CMK (cell line): ENCODE measurements around the gene TMEM130.

Experiments
- DNase-seq: peaks from one replicate; pipeline ENCODE4 v3.0.0-alpha.2; 2010; ENCODE audit warnings: low read depth

Gene TMEM130

GRCh38 chr7:98841179-98841997 is 28.4 kb downstream of the TMEM130 start:
- peak; percentile 45 for DNase-seq

- DNase-seq = no peak
Observed at GRCh38 chr7:98840722-98841121, 29.1 kb downstream of the TMEM130 start.

DNA sequence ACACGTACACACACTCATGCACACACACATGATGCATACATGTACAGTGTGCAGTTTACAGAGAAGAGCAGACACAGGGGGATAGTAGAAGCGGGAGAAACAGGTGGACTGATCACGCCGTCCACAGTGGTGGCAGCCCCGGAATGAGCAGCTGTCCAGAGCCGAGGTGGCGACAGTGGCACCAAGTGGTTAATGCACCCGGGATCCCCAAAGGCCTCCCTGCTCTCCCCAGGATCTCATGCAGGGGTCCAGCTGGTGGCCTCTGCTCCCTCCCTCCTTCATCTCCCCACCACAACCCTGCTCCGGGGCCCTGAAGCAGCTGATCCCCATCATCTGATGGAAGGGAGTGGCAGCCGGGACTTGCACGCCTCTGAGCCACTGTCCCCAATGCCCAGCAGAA is 29.7 kb downstream of the TMEM130 start:
- no peak for DNase-seq

DNA sequence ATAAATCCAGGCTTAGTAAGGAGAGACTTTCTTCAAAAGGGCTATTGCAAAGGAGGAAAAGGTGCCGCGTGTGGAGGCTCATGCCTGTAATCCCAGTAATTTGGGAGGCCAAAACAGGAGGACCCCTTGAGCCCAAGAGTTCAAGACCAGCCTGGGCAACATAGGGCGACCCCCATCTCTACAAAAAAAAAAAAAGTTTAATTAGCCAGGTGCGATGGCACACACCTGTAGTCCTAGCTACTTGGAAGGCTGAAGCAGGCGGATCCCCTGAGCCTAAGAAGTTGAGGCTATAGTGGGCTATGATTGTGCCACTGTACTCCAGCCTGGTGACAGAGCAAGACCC is 32.2 kb downstream of the TMEM130 start:
- DNase-seq = no peak

GRCh38 chr7:98836811-98837629 is 32.8 kb downstream of the TMEM130 start:
- DNase-seq = no peak

- no peak for DNase-seq
Observed at GRCh38 chr7:98834949-98835348, 34.9 kb downstream of the TMEM130 start.

DNA sequence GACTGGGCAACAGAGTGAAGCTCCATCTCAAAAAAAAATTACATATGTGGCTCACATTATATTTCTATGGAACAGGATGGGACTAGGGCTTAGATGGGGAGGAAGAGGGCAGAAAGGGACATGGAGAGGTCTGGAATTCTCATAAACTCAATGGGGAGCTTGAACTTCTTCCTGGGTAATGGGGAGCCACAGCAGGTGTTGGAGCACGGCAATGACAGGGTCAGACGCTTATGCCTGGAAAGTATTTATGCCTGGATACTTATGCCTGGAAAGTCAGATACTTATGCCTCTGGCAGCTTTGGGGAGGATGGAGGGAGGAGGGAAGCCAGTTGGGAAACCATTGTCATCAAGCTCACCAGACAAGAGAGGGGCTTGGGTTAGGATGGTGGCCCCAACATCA is 36.8 kb downstream of the TMEM130 start:
- no peak for DNase-seq

DNA sequence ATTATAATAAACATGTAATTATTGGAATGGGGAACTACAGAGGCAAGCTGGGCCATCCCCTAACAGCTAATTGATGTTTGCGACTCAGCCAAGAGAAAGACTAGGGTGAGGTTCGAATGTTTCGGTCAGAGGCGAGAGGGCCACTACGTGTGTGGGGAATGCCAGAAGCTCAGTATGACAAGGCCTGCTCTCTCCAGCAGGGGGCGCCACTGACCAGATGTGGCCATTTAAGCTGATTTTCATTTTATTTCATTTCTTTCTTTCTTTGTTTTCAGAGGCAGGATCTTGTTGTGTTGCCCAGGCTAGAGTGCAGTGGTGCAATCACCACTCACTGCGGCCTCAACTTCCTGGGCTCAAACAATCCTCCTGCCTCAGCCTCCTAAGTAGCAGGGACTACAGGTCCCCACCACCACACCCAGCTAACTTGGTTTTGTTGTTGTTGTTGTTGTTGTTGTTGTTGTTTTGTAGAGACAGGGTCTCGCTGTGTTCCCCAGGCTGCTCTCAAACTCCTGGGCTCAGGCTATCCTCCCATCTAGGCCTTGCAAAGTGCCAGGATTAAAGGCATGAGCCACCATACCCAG is 38.1 kb downstream of the TMEM130 start:
- DNase-seq = no peak

DNA sequence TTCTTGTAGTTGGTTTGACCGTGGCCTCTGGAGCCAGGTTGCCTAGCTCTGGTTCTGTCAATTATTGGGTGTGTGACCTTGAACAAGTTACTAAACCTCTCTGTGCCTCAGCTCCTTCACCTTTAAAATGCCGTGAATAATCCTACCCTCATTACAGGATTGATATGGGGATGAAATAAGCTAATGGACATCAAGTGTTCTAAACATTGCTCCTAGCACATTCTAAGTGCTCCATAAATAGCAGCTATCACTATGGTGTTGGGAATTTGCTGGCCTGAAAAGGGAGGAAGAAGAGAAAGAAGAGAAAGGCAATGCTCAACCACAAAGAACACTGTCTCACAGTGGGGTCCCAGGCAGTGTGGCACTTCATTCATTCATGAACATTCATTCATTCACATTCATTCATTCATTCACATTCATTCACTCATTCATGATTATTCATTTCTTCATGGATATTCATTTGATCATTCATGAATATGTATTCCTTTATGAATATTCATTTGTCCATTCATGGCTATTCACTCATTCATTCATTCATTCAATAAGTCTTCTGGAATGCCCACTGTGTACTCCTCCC is 38.8 kb downstream of the TMEM130 start:
- DNase-seq = no peak

GRCh38 chr7:98828368-98828767 is 41.4 kb downstream of the TMEM130 start:
- no peak for DNase-seq

GRCh38 chr7:98827258-98827657 is 42.6 kb downstream of the TMEM130 start:
- DNase-seq = no peak

DNA sequence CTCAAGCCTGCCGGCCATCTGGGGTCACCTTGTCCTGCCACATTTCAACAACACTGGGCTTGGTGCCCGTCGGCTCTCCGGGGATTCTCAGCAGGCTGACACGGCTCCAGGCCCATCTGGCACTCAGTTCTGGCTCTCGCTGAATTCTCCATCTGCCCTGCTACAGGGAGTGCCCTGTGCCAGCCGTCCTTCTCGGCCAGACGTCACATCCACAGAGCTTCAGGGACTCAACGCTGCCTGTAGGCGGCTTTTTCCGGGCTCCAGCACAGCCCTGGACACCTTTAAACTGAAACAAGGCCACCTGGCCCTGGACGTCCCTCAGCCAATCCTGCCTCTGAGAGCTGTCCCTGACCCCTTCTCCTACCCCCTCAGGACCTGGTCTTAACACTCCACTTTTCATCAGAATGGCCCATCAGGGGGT is 43.0 kb downstream of the TMEM130 start:
- DNase-seq = no peak

DNA sequence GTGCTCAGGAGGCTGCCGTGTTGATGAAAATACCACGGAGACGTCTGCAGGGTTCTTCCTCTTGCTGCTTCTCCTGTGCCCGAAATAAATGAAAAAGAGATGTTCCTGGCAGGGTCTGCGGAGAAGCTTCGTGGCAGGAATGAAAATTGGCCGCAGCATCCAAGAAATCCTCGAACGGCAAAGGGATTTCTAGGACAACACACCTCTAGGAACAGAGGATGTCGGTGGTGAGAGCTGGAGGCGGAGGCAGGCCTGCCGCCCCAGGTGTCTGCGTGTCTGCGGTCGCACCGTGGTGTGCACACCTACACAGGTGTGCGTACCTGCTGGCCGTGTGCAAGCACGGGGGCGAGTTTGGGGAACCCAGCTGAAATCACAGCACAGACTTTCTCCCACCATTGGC is 43.4 kb downstream of the TMEM130 start:
- DNase-seq = no peak

- no peak for DNase-seq
Observed at GRCh38 chr7:98823226-98823625, 46.6 kb downstream of the TMEM130 start.

GRCh38 chr7:98821348-98821747 is 48.5 kb downstream of the TMEM130 start:
- no peak for DNase-seq

- DNase-seq = no peak
Observed at GRCh38 chr7:98816967-98817710, 52.7 kb downstream of the TMEM130 start.

- DNase-seq = no peak
Observed at GRCh38 chr7:98816241-98816640, 53.6 kb downstream of the TMEM130 start.

- DNase-seq = no peak
Observed at GRCh38 chr7:98815313-98815712, 54.5 kb downstream of the TMEM130 start.

- DNase-seq = no peak
Observed at GRCh38 chr7:98811299-98811698, 58.5 kb downstream of the TMEM130 start.

DNA sequence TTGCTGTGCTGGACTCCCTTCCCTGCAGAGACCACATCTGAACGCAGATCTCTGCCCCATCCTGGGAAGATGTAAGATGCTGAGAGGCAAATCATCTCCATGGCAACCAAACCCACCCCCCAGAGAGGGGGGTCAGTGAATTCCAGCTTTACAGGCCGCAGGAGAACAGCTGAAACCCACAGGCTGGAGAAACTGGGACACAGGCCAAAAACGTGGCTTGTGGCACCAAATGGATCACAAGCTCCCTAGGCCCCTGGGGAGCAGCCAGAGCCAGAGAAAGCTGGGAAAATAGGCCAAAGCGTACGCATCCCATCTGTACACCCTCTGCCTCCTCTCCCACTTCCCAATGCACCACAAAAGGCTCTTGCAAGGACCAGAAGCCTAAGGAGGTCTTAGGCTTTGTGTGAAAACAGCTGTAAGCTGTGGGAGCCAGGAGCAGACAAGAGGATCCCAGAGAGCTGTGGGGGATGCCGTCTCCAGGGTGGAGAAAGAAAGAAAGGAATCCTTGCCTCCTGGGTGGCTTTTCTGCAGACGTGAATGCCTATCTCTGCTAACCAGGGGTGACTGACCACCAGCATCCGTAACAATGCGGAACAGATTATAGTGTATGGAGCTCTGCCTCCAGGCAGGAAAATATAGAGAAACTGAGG is 59.5 kb downstream of the TMEM130 start:
- no peak for DNase-seq

GRCh38 chr7:98808751-98809460 is 60.9 kb downstream of the TMEM130 start:
- DNase-seq = no peak
